Stimulated activated CD4-positive, alpha-beta T cell treated with anti-CD3 and anti-CD28 coated beads, Interleukin-2, amount 100 ng/mL, for 24 hours (primary cell): ENCODE results near the gene HNRNPH3.

ENCODE experiments used
- DNase-seq, 2 donors: peaks; one replicate each; pipeline ENCODE4 v3.0.0-alpha.2; 2020

HNRNPH3 gene

GRCh38 chr10:68332259-68333057 lies 594 bp downstream of the HNRNPH3 start, which contains the start of gene PBLD:
PBLD (minus strand) TSS chr10:68332928; CDS start chr10:68306844, 26,084 bp downstream.
- DNase-seq: peak; percentile 65

DNA sequence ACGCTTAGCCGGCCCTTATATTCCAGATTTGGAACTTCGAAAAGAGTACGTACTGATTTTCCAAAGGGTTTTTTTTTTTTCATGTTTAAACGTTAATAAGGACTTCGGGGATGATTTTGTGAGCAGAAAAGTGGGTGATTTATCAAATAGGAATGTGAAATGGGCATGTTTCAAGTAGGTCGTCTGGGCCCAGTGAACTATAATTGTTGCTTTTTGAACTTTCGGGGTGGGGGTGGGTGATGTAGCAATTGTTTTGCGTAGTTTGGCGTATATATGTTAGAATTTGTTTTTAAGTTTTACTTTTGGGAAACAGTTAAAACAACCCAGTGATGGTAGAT lies 1.2 kb downstream of the HNRNPH3 start:
- no peak for DNase-seq

DNA sequence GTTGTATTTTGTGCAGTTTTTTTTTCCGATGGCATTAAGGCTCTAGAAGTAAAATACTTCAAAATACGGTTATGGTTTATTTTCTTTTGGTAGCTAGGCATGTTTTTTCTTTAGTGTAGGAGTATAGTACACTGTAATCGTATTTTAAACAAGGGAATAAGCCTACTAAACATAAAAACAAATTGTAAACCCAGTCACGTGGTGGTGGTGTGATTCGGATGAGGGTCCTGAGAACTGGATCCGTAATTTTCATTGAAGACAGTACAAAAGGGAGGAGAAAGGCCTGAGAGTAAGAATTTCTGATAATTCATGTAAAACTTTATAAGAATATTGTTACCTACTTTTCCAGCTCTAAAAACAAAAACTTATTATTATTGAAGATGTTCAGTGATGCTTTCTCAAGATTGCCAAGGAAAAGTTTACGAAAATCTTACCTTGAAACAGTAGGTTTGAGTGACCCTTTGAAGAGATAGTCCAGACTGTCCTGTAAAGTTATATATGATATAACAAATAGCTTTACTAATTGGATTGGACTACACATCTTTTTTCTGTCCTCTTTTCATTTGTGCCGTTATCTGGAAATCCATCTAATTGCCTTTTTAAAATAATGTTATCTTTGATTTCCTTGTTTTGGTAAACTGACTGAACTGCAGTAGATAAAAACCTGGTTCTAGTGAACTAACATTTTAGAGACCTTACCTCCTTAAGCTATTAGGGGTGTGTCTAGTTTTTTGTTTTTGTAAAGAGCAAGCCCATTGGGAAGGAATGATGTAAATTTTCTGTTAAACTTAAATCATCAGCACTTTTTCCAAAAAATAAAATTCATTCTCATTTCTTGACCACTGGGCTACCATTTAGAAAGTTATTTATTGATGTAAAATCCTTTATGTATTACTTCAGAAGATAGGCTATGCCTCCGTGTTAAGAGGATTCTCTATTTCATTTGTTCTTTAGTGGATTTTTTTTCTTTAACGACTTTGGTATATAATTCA lies 1.9 kb downstream of the HNRNPH3 start:
- no peak for DNase-seq

DNA sequence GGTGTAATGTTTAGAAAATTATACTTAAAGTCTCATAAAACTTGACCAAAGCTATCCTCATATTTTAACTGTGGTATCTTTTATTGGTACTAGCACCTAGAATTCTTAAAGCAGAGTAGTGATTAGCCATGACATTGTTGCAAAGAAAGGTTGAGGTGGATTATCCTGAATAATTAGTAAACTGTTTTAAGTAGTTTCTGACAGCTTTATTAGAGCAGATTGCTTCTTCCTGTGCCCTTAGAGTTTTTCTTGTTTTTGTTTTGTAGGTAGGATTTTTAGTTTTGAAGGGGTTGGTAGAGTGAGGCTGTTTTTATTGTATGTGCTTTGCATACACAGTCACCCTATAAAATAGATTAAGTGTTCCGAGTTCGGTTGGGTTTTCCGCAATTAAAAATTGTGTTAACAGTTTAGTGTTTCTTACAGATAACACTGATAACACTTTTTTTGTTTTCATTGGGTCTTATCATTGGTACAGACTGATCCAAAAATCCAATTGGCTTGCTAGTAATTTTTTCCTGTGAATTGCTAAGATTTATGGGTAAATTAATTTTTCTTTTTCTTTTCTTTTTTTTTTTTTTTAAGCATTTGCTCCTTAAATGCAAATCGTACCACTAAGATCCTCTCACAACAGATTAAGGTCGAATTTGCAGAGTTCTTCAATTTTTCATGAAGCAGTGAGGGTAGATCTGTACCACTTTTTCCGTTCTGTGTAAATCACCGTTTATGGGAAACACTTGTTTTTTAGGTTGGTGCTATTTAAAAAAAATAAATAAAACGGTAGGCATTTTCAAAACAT lies 3.0 kb downstream of the HNRNPH3 start:
- no peak for DNase-seq

GRCh38 chr10:68336754-68337351 lies 5.0 kb downstream of the HNRNPH3 start:
- no peak for DNase-seq

GRCh38 chr10:68340358-68341080 lies 8.7 kb downstream of the HNRNPH3 start:
- DNase-seq: no peak

GRCh38 chr10:68342909-68343516 lies 11.1 kb downstream of the HNRNPH3 start:
- DNase-seq: no peak

DNA sequence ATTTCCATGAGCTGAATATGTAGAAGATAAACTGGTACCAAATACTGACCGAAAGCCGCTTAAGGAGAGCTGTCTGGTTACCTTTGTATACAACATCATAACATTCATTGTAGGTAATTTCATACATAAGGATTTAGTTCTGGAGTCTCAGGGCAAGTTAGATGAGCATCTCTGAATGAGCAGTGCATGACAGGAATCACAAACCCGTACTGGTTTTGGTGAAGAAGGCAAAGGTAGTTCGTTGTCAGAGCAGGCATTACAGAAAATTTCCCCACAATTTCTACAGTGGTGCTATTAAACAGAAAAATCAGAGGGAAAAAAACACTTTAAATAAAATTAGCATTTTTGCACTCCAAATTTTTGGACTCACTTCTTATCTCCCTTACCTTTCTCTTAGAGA lies 13.8 kb downstream of the HNRNPH3 start:
- no peak for DNase-seq

- no peak for DNase-seq
Measured at GRCh38 chr10:68346774-68347173, 14.9 kb downstream of the HNRNPH3 start.

GRCh38 chr10:68348265-68348741 lies 16.4 kb downstream of the HNRNPH3 start:
- DNase-seq: peak; percentile 44 to 46

DNA sequence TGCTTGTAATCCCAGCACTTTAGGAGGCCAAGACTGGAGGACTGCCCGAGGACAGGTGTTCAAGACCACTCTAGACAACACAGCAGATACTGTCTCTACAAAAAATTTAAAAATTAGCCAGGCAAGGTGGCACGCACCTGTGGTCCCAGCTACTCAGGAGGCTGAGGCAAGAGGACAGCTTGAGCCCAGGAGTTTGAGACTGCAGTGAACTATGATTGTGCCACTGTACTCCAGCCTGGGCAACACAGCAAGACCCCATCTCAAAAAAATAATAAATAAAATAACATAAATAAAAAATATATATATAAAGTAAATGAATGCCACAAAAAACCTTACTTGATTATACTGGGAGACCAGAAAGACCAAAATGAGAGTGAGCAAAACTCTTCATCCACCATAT lies 21.7 kb downstream of the HNRNPH3 start:
- no peak for DNase-seq

DNA sequence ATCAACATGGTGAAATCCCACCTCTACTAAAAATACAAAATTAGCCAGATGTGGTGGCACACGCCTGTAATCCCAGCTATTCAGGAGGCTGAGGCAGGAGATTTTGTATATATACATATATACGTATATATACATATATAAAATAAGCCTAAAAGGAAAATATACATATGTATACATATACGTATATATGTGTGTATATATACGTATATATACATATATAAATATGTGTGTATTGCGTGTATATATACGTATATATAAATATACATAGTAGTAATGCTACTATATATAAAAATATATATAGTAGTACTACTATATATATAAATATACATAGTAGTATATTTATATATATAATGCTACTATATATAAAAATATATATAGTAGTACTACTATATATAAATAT lies 27.3 kb downstream of the HNRNPH3 start:
- DNase-seq: no peak

- no peak for DNase-seq
Measured at GRCh38 chr10:68362590-68362989, 30.7 kb downstream of the HNRNPH3 start.

- no peak for DNase-seq
Measured at GRCh38 chr10:68364101-68364886, 32.4 kb downstream of the HNRNPH3 start.

DNA sequence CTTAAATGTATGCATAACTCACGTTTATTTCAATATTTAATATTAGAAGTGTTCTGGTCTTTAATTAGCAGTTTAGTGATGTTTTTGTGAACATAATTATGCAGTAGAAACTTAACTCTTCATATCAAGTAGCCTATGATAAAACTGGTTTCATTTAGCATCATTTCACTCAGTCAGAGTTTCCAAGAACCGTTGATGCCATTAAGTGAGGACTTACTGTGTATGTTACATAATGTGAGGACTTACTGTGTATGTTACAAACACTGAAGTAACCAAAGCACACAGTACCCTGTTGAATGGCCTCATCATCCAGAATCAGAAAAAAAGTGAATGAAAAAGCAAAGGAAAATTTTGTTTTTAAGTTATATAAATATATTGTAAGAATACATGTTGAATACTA lies 33.7 kb downstream of the HNRNPH3 start:
- no peak for DNase-seq

DNA sequence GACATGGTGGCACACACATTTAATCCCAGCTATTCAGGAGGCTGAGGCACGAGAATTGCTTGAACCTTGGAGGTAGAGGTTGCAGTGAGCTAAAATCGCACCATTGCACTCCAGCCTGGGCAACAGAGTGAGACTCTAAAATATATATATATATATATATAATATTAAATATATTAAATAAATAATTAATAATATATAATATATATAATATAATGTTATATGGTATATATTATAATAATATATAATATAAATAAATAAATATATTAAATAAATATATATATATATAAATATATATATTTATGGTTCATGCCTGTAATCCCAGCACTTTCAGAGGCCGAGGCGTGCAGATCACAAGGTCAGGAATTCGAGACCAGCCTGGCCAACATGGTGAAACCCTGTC lies 34.7 kb downstream of the HNRNPH3 start:
- no peak for DNase-seq

DNA sequence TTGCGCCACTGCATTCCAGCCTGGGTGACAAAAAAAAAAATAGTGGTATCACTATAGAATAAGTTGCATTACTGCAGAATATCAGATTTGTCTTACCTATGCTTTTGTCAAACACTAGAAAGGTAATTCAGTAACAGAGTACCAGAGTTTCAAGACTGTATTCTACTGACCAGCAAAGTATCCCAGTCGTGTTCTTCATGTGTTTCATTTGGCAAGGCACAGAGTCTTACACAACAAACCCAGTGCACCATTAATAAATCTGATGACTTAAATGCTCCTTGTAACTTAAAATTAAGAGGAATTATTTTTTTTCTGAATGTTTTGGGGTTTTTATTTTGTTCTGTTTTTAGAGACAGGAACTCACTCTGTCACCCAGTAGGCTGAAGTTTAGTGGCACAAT lies 35.3 kb downstream of the HNRNPH3 start:
- DNase-seq: no peak

DNA sequence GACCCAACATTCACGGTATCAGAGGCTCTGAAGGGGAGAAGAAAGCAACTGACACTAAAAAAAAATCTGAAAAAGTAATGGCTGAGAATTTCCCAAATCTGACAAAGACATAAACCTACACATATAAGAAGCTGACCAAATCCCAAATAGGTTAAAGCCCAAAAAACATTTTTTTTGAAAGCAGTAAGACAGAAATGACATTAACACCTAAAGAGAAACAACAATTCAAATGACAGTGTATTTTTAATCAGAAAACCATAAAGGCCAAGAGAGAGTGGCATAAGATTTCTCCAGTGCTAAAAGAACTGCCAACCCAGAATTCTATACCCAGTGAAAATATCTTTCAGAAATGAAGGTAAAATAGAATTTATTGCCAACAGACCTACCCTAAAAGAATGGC lies 39.7 kb downstream of the HNRNPH3 start:
- DNase-seq: no peak

DNA sequence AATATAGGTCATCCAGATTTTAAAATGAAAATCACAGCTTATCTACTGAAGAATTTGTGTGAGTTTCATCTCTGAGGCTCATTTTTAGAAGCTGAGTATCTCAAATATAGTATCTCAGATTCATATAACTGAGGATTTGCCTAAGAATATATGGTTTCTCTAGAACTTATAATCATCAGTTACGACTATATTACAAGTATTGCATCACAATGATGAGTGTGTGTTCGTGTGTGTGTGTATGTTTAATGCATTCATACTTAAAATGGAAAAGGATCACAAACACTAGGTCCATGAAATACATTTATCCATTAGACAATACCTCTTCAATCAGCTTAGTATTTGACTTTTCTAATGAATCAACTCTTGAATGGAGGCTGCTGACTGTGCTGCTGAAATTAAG lies 53.9 kb downstream of the HNRNPH3 start:
- no peak for DNase-seq
